ENCODE data around the gene BSG.

Gene BSG

GRCh38 chr19:530134-531008 is 42.0 kb upstream of the BSG start:
- Histone ChIP-seq H3K27ac (no peak overlapping the region), H3K27me3 (replicated peaks) (no peaks in the 10 kb centered on the region), H3K36me3 (replicated peaks) (no peaks in the 10 kb centered on the region), H3K4me3 (ENCODE audit: low read depth, low read length) (peak overlapping the region; percentile 71)
- no peak for TF ChIP-seq CTCF (IDR thresholded peaks at IDR 0.05; ENCODE audit: low read depth, low read length, missing control alignments)
- in situ Hi-C loops (cut with HindIII; ENCODE audit: low pct_ligation_motif_present, low sequenced_read_pairs) = no loop called here
- DNase-seq = no peak

DNA sequence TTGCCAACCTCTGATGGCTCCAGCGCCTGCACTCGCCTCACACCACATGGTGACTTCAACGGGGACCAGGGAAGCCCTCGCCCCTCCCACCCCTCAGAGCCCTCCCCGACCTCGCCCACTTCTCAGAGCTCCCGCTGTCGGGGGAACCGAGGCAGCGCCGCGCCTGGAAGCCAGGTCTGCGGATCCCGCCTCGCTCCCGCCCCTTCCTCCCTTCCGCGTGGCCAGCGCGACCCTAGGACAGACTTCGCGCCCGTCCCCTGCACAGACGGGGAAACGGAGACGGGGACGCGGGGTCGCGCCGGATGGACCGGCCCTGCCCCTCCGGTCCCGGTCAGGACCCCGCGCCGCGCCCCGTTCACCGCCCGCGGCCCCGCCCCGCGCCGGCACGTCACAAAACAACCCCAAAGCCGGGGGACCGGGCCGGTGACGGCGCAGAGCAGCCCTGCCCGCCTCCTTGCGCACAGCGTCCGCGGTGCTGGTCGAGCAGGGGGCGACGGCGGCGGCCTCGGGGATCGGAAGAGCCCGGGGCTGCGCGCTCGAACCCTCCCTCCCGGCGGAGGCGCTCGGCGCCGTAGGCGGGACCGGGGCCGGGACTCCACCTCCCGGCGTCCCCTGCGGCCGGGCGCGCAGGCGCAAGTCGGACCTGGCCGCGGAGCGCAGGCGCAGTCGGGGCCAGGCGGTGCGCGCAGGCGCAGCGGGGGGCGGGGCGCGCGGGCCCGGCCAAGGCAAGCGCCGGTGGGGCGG is 41.2 kb upstream of the BSG start:
- in situ Hi-C loops (cut with HindIII; ENCODE audit: low pct_ligation_motif_present, low sequenced_read_pairs) = no loop called here
- peak overlapping the region; percentile 72 for H3K27ac ChIP-seq
- peak overlapping the region; percentile 82 for H3K4me3 ChIP-seq (ENCODE audit: low read depth, low read length)
- H3K36me3 ChIP-seq (replicated peaks) = peaks cover 2% of the 10 kb centered on the region
- no peaks in the 10 kb centered on the region for H3K27me3 ChIP-seq (replicated peaks)
- peak; percentile 49 for DNase-seq
- no peak for TF ChIP-seq CTCF (IDR thresholded peaks at IDR 0.05; ENCODE audit: low read depth, low read length, missing control alignments)

GRCh38 chr19:531753-532560 is 40.4 kb upstream of the BSG start, which contains the start of gene CDC34:
Gene CDC34 (plus strand): TSS chr19:531760. CDS start chr19:531932, 172 bp downstream.
- DNase-seq = no peak
- Histone ChIP-seq H3K27me3 (replicated peaks) (no peaks in the 10 kb centered on the region), H3K36me3 (replicated peaks) (peaks cover 10% of the 10 kb centered on the region), H3K4me3 (ENCODE audit: low read depth, low read length) (peak within 1 kb of the TSS; percentile 82), H3K27ac (peak within 1 kb of the TSS; percentile 83)
- in situ Hi-C loops (cut with HindIII; ENCODE audit: low pct_ligation_motif_present, low sequenced_read_pairs) = no loop called here
- no peak for TF ChIP-seq CTCF (IDR thresholded peaks at IDR 0.05; ENCODE audit: low read depth, low read length, missing control alignments)

DNA sequence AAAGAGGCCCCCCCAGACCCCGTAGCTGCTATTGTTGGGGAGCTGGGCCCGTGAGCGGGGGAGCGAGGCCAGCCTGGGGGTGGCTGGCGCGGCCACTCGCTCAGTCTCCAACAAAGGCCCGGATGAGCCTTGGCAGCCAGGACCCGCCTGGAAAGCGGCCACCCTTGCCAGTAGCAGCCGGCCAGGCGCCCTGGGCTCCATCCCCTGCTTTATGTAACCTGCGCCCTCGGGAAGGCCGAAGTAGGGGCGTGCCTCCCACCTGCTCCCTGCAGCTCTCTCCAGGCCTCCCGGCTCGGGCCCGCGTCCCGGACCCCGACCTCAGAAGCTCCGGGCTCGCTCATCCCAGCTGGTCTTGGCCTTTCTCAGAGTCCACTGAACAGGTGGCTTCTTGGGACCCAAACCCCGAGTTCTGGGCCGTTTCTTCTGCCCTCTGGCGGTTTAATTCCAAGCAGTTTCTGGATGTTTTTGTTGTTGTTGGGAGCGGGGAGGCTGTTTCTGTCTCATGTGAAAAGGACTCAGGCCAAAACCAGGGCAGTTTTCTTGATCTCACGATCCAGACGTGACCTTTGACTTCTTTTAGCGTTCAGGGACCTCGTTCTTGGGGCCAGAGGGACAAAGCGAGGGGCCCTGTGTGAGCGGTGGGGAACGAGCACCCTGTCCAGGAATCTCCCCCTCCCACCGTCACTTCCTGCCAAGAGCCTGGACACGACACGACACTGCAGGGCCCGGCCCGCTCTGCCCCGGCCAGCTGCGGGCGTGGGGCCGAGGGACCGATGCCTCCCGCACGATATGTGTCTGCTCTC is 39.6 kb upstream of the BSG start:
- in situ Hi-C loops (cut with HindIII; ENCODE audit: low pct_ligation_motif_present, low sequenced_read_pairs) = no loop called here
- peak; percentile 54 for DNase-seq
- Histone ChIP-seq H3K27me3 (replicated peaks) (no peaks in the 10 kb centered on the region), H3K27ac (peak overlapping the region; percentile 83), H3K36me3 (replicated peaks) (peaks cover 13% of the 10 kb centered on the region), H3K4me3 (ENCODE audit: low read depth, low read length) (peak overlapping the region; percentile 82)
- TF ChIP-seq CTCF (IDR thresholded peaks at IDR 0.05; ENCODE audit: low read depth, low read length, missing control alignments) = peak; percentile 76
